Measurements from ENCODE around the gene PNKD. TPM values are rescaled to one million over a fixed set of nuclear protein-coding genes. Genes with fewer than 3 reads are reported as not detected.

PNKD gene
- total RNA-seq, 1 experiment from 2014 or later = 58.1 TPM

DNA sequence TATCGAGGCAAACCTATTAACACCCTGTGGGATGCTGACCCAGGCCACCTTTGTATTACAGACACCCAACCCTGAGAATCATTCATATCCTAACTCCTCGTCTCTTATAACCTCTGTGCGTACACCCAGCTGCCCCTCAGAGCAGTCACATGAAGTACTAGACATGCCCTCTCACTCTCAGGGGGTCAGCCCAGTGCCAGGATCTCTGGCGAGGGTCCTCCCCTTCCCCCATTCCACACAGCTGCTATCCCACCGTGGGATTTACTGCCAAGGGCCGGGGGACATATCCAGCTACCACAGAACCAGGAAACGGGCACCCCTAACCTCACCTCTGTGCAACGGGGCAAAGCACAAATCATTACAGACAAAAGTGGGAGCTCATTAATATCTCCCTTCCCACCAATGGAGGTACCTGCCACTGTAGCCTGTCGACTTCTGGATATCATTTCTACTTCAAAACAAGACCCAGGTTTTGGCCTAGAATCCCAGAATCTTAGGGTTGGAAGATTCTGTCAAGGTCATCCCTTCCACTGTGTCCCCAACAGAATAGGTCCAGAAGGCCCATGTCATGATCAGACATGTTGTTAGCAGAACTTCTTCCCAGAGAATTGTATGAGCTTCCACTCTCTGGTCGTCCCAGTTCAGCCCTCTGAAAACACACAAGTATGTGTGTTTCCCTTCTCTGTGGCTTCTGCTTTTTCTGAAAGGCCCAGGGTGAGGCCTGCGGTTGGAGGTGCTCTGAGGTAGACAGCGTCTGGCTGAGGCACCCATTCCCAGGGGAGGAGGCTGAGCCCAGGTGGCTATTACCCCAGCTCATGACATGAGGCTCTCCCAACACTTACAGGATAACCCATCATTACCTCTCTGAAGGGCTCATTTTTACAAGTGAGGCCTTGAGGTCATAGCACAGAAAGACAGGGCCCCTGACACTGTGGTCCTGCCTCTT is 20.3 kb downstream of the PNKD start:
- DNase-seq (ENCODE audit: low read depth, low spot score) (no peak), ATAC-seq (no peak)
- no peak overlapping the region for H2AFZ ChIP-seq (ENCODE audit: low read depth, low read length, poor library complexity, severe bottlenecking)
- RAD21 ChIA-PET (ENCODE audit: low non-redundant PET in 1 of 2, low total read pairs in 2 of 2, uncharacterized antibody in 2 of 2, unreplicated experiment in 2 of 2) = interaction anchor here in 1 of 2 experiments (0.6 kb wide), 1 partner anchor 150 kb away, joined by 4 read pairs; no protein-coding TSS in a partner anchor
- CTCF ChIA-PET = interaction anchor here (1.3 to 1.4 kb wide), 3 partner anchors 17 to 105 kb away, joined by 3 to 4 read pairs (median 3); no protein-coding TSS in a partner anchor
- POLR2A ChIA-PET = no interaction called here
- H3K9me2 ChIP-seq (ENCODE audit: insufficient read depth) = no peaks in the 10 kb centered on the region
- H3K9ac ChIP-seq (ENCODE audit: low read length) = peak overlapping the region; percentile 98
- peaks cover 60% of the 10 kb centered on the region for H3K79me2 ChIP-seq (ENCODE audit: insufficient read depth, low read length)
- intact Hi-C loops (cut with micrococcal nuclease) = no loop called here
- peak overlapping the region; percentile 93 for H3K4me2 ChIP-seq (ENCODE audit: low read length)
- H3K36me3 ChIP-seq (ENCODE audit: control insufficient read depth in 1 of 2, insufficient read depth in 2 of 2, low read length in 2 of 2) = no peaks in the 10 kb centered on the region
- H4K20me1 ChIP-seq (ENCODE audit: insufficient read depth) = no peaks in the 10 kb centered on the region
- TF ChIP-seq POLR2A (IDR thresholded peaks at IDR 0.05; ENCODE audit: borderline replicate concordance, extremely low read depth, insufficient read depth, insufficient read length) (no peak), CBX3 (IDR thresholded peaks at IDR 0.05; ENCODE audit: low read depth) (no peak), CEBPB (IDR thresholded peaks at IDR 0.05; ENCODE audit: low read depth) (no peak), POLR2AphosphoS5 (IDR thresholded peaks at IDR 0.05; ENCODE audit: low read depth, low read length) (no peak), SP1 (IDR thresholded peaks at IDR 0.05; ENCODE audit: low read depth) (no peak), MAX (IDR thresholded peaks at IDR 0.05) (no peak), EGR1 (IDR thresholded peaks at IDR 0.05; ENCODE audit: low read depth) (no peak), EZH2 (IDR thresholded peaks at IDR 0.05) (no peak), SIN3A (IDR thresholded peaks at IDR 0.05; ENCODE audit: low read depth) (no peak), ZFX (IDR thresholded peaks at IDR 0.05) (no peak), ELF1 (IDR thresholded peaks at IDR 0.05; ENCODE audit: borderline replicate concordance, low read depth) (no peak)
- TF ChIP-seq, protein P1, sequence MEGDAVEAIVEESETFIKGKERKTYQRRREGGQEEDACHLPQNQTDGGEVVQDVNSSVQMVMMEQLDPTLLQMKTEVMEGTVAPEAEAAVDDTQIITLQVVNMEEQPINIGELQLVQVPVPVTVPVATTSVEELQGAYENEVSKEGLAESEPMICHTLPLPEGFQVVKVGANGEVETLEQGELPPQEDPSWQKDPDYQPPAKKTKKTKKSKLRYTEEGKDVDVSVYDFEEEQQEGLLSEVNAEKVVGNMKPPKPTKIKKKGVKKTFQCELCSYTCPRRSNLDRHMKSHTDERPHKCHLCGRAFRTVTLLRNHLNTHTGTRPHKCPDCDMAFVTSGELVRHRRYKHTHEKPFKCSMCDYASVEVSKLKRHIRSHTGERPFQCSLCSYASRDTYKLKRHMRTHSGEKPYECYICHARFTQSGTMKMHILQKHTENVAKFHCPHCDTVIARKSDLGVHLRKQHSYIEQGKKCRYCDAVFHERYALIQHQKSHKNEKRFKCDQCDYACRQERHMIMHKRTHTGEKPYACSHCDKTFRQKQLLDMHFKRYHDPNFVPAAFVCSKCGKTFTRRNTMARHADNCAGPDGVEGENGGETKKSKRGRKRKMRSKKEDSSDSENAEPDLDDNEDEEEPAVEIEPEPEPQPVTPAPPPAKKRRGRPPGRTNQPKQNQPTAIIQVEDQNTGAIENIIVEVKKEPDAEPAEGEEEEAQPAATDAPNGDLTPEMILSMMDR (IDR thresholded peaks at IDR 0.05 in 2 of 3, conservative IDR thresholded peaks at IDR 0.05 in 1 of 3; ENCODE audit: borderline replicate concordance in 1 of 3, insufficient read depth in 1 of 3, low read depth in 2 of 3, low read length in 2 of 3) = no peak
- H3K4me3 ChIP-seq (replicated peaks in 1 of 2; ENCODE audit: low read depth in 1 of 2, low read length in 2 of 2) = peak overlapping the region; percentile 75 to 96
- no peaks in the 10 kb centered on the region for H3K9me3 ChIP-seq (ENCODE audit: control insufficient read depth in 1 of 2, insufficient read depth in 1 of 2, low read depth in 1 of 2, low read length in 2 of 2)
- H3K27ac ChIP-seq (ENCODE audit: low read depth, low read length) = no peak overlapping the region; the same call in 1 of the 2 replicates
- no TSS peak for BruUV-seq (replicated peaks)
- H3K27me3 ChIP-seq (ENCODE audit: insufficient read depth, low read length) = no peaks in the 10 kb centered on the region
- peaks cover 53 to 87% of the 10 kb centered on the region in 2 experiments for H3K4me1 ChIP-seq (ENCODE audit: control insufficient read depth in 1 of 2, insufficient read depth in 2 of 2, low read length in 2 of 2)
